Cardiac fibroblast (primary cell): ENCODE measurements around the gene DNAH14.

Source experiments
- DNase-seq, 2 donors: peaks; one replicate each; pipeline versions ENCODE4 v3.0.0 to v3.0.0-alpha.2; 2010; ENCODE audit warnings: low read depth in 2 of 2
- H3K4me3 ChIP-seq, 2 donors: replicated peaks in 1 of 2; 1 replicate in 1 of 2; 2 replicates in 1 of 2; pipeline ENCODE4 v1.5.1; 2011; ENCODE audit warnings: low read depth in 2 of 2, low read length in 2 of 2, mild to moderate bottlenecking in 2 of 2, moderate library complexity in 1 of 2
- TF ChIP-seq, protein P1 (sequence below): IDR thresholded peaks from one replicate; pipeline ENCODE4 v1.5.1; 2011; ENCODE audit warnings: low read depth, mild to moderate bottlenecking, low read length, inconsistent platforms

The DNAH14 gene

DNA sequence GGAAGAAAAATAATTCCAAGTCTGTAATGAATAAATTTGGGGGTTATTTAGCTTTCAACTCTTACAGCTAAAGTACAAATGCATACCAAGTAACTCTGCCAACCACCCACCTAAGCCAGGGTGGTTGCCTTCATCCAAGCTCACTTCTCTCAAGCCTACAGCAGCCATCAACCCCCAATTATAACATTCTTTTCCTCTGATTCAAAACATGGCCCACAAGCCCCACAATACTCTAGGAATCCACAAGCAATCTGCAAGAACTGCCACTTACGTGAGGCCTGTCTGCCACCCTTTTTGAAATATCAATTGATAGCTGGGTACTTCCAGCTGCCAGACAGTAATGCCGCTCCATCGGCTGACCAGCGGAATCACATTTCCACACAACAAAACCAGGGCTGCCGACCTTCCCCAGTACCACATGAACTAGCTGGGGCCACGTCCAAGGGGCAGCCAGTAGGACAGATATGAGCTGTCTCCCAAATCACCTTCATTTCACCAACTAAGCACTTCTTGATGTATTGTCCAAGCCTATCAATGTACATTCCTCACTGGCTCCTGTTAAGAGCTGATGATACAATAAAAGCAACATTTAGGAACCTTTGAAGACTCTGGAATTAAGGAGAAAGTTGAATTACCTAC is 495.2 kb downstream of the DNAH14 start:
- H3K4me3 ChIP-seq: no peak overlapping the region
- TF ChIP-seq, protein P1, sequence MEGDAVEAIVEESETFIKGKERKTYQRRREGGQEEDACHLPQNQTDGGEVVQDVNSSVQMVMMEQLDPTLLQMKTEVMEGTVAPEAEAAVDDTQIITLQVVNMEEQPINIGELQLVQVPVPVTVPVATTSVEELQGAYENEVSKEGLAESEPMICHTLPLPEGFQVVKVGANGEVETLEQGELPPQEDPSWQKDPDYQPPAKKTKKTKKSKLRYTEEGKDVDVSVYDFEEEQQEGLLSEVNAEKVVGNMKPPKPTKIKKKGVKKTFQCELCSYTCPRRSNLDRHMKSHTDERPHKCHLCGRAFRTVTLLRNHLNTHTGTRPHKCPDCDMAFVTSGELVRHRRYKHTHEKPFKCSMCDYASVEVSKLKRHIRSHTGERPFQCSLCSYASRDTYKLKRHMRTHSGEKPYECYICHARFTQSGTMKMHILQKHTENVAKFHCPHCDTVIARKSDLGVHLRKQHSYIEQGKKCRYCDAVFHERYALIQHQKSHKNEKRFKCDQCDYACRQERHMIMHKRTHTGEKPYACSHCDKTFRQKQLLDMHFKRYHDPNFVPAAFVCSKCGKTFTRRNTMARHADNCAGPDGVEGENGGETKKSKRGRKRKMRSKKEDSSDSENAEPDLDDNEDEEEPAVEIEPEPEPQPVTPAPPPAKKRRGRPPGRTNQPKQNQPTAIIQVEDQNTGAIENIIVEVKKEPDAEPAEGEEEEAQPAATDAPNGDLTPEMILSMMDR: no peak
- DNase-seq: peak in 1 of 2 donors; percentile 48

DNA sequence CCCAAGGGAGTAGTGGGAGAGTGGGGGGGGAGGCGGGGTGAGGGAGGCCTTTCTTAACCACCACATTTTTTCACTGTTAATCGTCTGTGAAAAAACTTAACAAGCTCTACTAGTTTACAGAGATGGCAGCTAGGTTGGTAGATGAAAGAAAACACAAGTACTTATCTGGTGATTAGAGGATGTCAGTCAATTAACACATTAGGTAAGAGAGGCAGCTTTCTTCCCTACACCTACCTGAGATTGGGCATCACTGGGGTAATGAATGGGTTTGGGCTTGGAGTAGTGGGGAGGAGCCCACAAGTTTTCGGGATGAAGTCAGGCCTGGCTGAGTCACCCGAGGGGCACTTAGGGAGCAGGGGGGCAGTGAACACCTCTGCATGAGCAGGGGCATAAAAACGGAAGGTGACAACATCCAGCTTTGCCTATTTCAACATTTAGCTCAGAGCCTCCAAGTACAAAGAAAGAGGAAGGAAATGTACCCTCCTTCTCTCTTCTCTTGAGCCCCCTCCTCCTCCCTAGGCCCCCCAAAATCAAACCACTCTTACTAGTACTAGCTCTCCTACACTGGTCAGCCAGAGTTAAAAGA is 495.8 kb downstream of the DNAH14 start:
- peak in 1 of 2 donors; percentile 67 for DNase-seq
- TF ChIP-seq, protein P1: no peak
- no peak overlapping the region for H3K4me3 ChIP-seq

DNA sequence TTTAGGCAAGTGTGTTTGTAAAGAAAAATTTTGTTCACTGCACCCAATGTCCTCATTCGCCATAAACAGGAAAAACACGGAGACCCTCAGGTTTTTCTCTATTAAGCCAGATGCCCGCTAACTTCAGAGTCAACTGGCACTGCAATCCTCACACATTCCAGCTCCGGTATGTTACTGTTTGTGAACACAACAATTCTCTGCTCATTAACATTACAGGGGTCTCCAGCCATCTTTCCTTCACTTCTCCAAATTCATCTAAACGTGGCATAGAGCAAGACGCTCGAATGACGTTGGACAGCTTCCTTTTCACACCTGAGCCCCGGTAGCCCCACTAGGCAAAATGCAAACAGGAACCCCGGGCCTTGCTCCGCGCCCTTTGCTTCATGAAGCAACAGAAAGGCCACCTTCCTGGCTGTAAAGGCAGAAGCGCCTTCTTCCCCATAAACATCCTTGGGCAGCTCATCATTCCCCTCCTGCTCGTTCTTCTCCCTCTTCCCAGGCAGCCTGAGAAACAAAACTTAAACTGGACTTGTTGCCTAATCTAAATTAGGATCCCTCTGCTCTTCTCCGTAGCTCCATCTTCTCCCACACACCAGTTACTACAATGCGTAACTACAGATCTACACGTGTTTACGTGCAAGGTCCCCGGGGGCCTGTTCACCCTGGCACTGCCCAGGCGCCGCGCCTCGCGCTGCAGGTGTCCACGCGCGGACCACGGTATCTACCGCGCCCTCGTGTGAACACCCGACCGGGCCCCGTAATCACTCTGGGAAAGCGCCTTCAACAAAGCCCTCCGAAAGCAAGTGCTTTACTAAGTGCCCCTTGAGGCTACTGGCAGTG is 497.1 kb downstream of the DNAH14 start:
- DNase-seq: peak; percentile 35 to 44
- TF ChIP-seq, protein P1: no peak
- H3K4me3 ChIP-seq: peak overlapping the region; percentile 81 to 84

DNA sequence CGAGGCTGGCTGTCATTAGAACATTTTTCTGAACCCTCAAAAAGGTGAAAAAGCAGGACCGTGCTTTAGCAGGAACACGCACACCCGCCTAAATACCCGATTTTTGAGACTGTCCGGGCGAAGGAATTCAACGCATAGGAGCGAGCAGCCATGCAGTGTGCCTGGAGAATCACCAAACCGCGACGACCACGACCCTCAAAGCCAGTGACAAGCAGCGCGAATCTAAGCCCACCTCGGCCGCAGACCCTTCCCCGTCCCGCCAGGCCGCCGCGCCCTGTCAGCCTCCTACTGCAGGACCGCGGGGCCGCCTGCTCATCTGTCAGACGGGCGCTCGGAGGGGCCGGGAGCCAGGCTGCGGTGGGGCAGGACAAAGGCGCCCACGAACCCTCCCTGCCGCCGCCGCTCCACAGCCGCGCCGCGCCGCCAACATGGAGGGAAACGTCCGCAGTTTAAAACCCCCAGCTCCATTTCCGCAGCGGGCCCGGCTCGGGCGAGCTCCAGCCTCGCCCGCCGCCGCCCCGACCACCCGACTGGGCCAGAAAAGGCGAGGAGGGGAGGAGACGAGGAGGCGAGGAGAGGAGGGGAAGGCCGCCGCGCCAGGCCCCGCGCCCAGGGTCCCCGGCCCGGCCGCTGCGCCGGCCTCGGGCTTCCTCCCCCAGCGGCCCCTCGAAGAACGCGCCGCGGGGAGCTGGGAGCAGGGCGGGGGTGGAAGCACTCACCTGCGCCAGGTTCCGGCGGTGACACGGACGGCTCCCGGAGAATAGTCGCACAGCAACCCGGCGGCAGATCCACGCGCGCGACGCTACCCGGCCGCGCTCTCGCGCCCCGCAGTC is 498.0 kb downstream of the DNAH14 start, which contains the start of gene LBR:
TSS of gene LBR (minus strand) at position 804 of the 833 bp plus-strand sequence. CDS start 3,963 bp downstream, outside the sequence.
- TF ChIP-seq, protein P1: no peak
- DNase-seq: peak; percentile 33 to 41
- peak within 1 kb of the TSS; percentile 81 to 84 for H3K4me3 ChIP-seq

DNA sequence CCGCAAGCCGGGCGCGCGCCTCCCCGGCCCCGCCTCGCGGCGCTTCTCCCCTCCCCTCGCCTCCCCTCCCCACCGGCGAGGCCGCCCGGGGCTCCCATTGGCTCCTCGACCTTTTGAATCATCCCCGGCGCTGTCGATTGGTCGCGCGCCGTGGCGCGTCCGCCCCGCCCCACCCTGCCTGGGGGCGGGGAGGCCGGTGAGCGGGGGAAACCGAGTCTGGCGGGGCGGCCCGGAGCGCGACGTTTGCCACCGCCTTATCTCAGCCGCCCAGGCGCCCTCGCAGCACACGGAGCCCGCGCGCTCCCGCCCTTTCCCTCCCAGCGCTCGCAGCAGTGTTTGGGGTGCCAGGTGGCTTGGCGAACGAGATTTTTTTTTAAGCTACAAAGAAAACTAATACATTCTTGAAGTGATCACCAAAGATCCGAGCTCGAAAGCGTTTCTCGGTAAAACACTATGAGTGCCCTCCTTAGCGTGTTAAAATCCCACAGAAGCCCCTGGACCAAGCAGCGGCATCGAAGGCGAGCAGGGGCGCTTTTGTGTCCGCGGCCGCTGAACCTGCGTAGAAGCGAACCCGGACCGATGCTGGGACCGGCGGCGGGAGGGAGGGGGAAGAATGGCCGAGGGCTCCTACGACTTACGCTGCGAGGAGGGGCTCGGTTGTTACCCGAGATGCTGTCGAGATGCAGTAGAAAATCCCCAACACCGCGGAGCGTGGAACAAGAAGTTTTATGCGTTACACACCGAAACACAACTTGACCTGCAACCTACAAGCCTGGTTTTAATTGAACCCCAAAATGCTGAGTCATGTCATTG is 498.8 kb downstream of the DNAH14 start:
- peak; percentile 84 to 92 for DNase-seq
- TF ChIP-seq, protein P1: no peak
- peak overlapping the region; percentile 81 to 84 for H3K4me3 ChIP-seq
